Mesodermal cell (in vitro differentiated cells): ENCODE results near the gene COQ9. TPM values are rescaled to one million over a fixed set of nuclear protein-coding genes. Genes with fewer than 3 reads are reported as not detected.
A peak's percentile ranks its signal among the peaks of the same experiment; 100 is the strongest.
"Not testable (repeated sequence)": the region's sequence is repeated elsewhere in the genome, so short reads cannot be mapped to it uniquely, and the experiment has no call there.

ENCODE experiments used
- H3K27ac ChIP-seq: 2 replicates; pipeline ENCODE4 v1.7.0; 2013; ENCODE audit warnings: mild to moderate bottlenecking, low read depth, low read length, moderate library complexity; ENCODE audit not compliant: severe bottlenecking
- H3K36me3 ChIP-seq: 2 replicates; pipeline ENCODE4 v1.7.1; 2013; ENCODE audit warnings: mild to moderate bottlenecking, low read length, moderate library complexity; ENCODE audit not compliant: control insufficient read depth, insufficient read depth
- H3K4me1 ChIP-seq: one replicate; pipeline ENCODE4 v1.7.1; 2013; ENCODE audit warnings: mild to moderate bottlenecking, low read length; ENCODE audit not compliant: insufficient read depth, control insufficient read depth, poor library complexity, severe bottlenecking
- H3K4me3 ChIP-seq: 2 replicates; pipeline ENCODE4 v1.7.0; 2013; ENCODE audit warnings: low read length, control low read depth, mild to moderate bottlenecking; ENCODE audit not compliant: insufficient read depth, poor library complexity, severe bottlenecking; ENCODE audit errors: extremely low read depth
- H3K9me3 ChIP-seq: 2 replicates; pipeline ENCODE4 v1.7.1; 2013; ENCODE audit warnings: mild to moderate bottlenecking, low read length, moderate library complexity; ENCODE audit not compliant: control insufficient read depth
- WGBS, 2 experiments: methylation state at CpG; one replicate each; pipeline ENCODE4 v1.1.5; 2013; ENCODE audit warnings: missing lambda C conversion rate in 2 of 2; ENCODE audit not compliant: insufficient coverage in 2 of 2; 5-methylcytosine and 5-hydroxymethylcytosine counted together
- polyA plus RNA-seq, 2 experiments: library from polyadenylated mRNA; stranded (reverse); fragments of 50-300 nt; gene quantifications; one replicate each; pipeline ENCODE4 v1.2.3, GENCODE V29; 2013

Gene COQ9
- polyA plus RNA-seq (2013, experiment 1 of 2): 32.8 TPM
- 34.7 TPM for polyA plus RNA-seq (2013, experiment 2 of 2)

- Histone ChIP-seq H3K27ac (peak within 1 kb of the TSS; percentile 69), H3K9me3 (no peaks in the 10 kb centered on the region), H3K36me3 (peaks cover 46% of the 10 kb centered on the region), H3K4me3 (peak within 1 kb of the TSS; percentile 90), H3K4me1 (no peaks in the 10 kb centered on the region)
- WGBS, 2 experiments: 1% methylated on average over 47 to 53 of the region's 68 CpGs
Measured at GRCh38 chr16:57447186-57447962, at the start of gene COQ9, which contains the start of gene CIAPIN1. COQ9 (plus strand) TSS chr16:57447479; CDS start chr16:57447506, 27 bp downstream. CIAPIN1 (minus strand) TSS chr16:57447385; CDS start chr16:57440928, 6,457 bp downstream.

DNA sequence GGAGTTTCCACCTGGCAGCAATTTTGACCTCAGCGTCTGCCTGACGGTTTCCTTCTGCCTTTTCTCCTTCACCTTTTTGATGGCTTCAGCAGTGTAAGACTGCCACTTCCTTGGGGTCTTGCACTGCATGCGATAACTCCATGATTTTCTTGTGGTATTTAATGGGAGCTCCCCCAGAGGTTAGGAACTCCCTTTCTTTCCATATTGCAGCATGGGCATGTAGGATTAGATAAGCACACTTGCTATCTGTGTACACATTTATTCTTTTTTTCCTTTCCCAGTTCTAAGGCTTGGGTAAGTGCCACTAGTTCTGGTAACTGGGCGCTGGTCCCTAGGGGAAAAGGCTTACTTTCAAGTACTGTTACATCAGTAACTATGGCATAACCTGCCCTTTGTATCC lies 49.8 kb upstream of the COQ9 start:
- 96 to 100% methylated on average over 1 to 3 of the region's 4 CpGs for WGBS, 2 experiments
- H3K4me3 ChIP-seq, H3K9me3 ChIP-seq, H3K36me3 ChIP-seq, H3K27ac ChIP-seq, H3K4me1 ChIP-seq: not testable (repeated sequence)

GRCh38 chr16:57401943-57402640 lies 45.2 kb upstream of the COQ9 start:
- Histone ChIP-seq H3K27ac (no peak overlapping the region), H3K4me3 (no peak overlapping the region), H3K9me3 (no peaks in the 10 kb centered on the region), H3K4me1 (no peaks in the 10 kb centered on the region), H3K36me3 (no peaks in the 10 kb centered on the region)
- 51 to 57% methylated on average over 6 of the region's 7 CpGs for WGBS, 2 experiments

- 84 to 85% methylated on average over 16 to 17 of the region's 17 CpGs for WGBS, 2 experiments
- Histone ChIP-seq H3K4me1 (no peaks in the 10 kb centered on the region), H3K36me3 (no peaks in the 10 kb centered on the region), H3K4me3 (no peak within 1 kb of the TSS), H3K9me3 (no peaks in the 10 kb centered on the region), H3K27ac (no peak within 1 kb of the TSS)
Measured at GRCh38 chr16:57403965-57404817, 43.1 kb upstream of the COQ9 start, which contains the start of gene CCL17. CCL17 (plus strand) TSS chr16:57404767; CDS start chr16:57413933, 9,166 bp downstream.

DNA sequence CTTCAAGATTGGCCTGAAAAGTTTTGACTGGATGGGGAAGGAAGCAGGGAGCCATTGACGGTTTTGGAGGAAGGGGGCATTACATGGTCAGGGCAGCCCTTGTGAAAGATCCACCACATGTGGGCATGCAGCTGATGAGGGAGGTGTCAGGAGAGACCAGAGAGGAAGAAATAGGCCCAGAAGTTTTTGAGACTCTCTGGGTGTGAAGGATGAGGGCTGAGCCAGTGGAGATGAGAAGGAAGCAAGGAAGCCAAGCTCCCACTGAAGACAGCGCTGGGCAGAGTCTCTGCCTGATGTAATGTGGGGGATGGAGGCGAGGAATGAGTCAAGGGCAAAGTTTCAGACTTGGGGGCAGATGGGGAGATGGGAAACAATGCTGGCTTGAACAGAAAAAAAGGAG lies 42.2 kb upstream of the COQ9 start:
- WGBS, 2 experiments: 77 to 82% methylated on average over 3 of the region's 3 CpGs

GRCh38 chr16:57406881-57407280 lies 40.4 kb upstream of the COQ9 start:
- Histone ChIP-seq H3K4me3 (no peak overlapping the region), H3K4me1 (no peaks in the 10 kb centered on the region), H3K9me3 (no peaks in the 10 kb centered on the region), H3K27ac (no peak overlapping the region), H3K36me3 (no peaks in the 10 kb centered on the region)
- WGBS, 2 experiments: 84 to 96% methylated on average over 2 of the region's 2 CpGs

More for the DNA sequence above, 42.2 kb upstream of the COQ9 start:
- Histone ChIP-seq H3K36me3 (no peaks in the 10 kb centered on the region), H3K9me3 (no peaks in the 10 kb centered on the region), H3K4me3 (no peak overlapping the region), H3K4me1 (no peaks in the 10 kb centered on the region), H3K27ac (no peak overlapping the region)

GRCh38 chr16:57407521-57408353 lies 39.5 kb upstream of the COQ9 start:
- H3K27ac ChIP-seq: no peak overlapping the region
- H3K36me3 ChIP-seq: no peaks in the 10 kb centered on the region
- H3K4me1 ChIP-seq: no peaks in the 10 kb centered on the region
- 86 to 88% methylated on average over 5 of the region's 5 CpGs for WGBS, 2 experiments
- H3K4me3 ChIP-seq: no peak overlapping the region
- H3K9me3 ChIP-seq: no peaks in the 10 kb centered on the region

GRCh38 chr16:57409065-57409464 lies 38.2 kb upstream of the COQ9 start:
- no peaks in the 10 kb centered on the region for H3K4me1 ChIP-seq
- 90 to 91% methylated on average over 5 of the region's 5 CpGs for WGBS, 2 experiments

GRCh38 chr16:57409870-57410587 lies 37.2 kb upstream of the COQ9 start:
- Histone ChIP-seq H3K4me3 (no peak overlapping the region), H3K27ac (no peak overlapping the region), H3K36me3 (no peaks in the 10 kb centered on the region), H3K9me3 (no peaks in the 10 kb centered on the region), H3K4me1 (no peaks in the 10 kb centered on the region)
- 64 to 65% methylated on average over 11 to 14 of the region's 14 CpGs for WGBS, 2 experiments

More at GRCh38 chr16:57409065-57409464, 38.2 kb upstream of the COQ9 start:
- Histone ChIP-seq H3K4me3 (no peak overlapping the region), H3K27ac (no peak overlapping the region), H3K9me3 (no peaks in the 10 kb centered on the region), H3K36me3 (no peaks in the 10 kb centered on the region)
